Right ventricle myocardium inferior (tissue), 1 donor: ENCODE data around the gene YBX1. TPM values are rescaled to one million over a fixed set of nuclear protein-coding genes. Genes with fewer than 3 reads are reported as not detected.
"Not testable (repeated sequence)": the region's sequence is repeated elsewhere in the genome, so short reads cannot be mapped to it uniquely, and the experiment has no call there.

Source experiments
- ATAC-seq: fragments of 200-7000 bp; cut with Tn5 transposase; one replicate; pipeline ENCODE4 v1.9.1; 2020; ENCODE audit warnings: mild to moderate bottlenecking, moderate library complexity
- DNase-seq: peaks from one replicate; pipeline ENCODE4 v3.0.0; 2021; ENCODE audit errors: missing footprints
- intact Hi-C: fragments of 100-400 bp; cut with DNase I; formaldehyde crosslinking; loops from one replicate; pipeline ENCODE4 v1.11.0; 2022
- long read RNA-seq: library from polyadenylated mRNA; unstranded; transcript quantifications from one replicate; pipeline ENCODE4 v2.0.0, GENCODE V29; 2021
- total RNA-seq: library from RNA; stranded (reverse); fragmentation: NEBNext Ultra II Directional; extraction: Animal tissue kit (Norgen Biotek cat#: 25700); gene quantifications from one replicate; pipeline ENCODE4 v1.2.1, GENCODE V29; 2021
- donor health status: DM: no; HTN: yes; CAD: no; lungs with severe emphysema.

The YBX1 gene
- total RNA-seq = 856 TPM
- long read RNA-seq, transcript YBX1-201 (8 exons, 1,514 nt) = major isoform, 81 of 101 reads
- long read RNA-seq, partial matches to known transcripts = 13 of 101 reads
- long read RNA-seq, other reads (novel, unspliced or antisense) = 5 of 101 reads

GRCh38 chr1:42681741-42682483 lies at the start of gene YBX1:
YBX1 (plus strand) TSS chr1:42682418; CDS start chr1:42682566, 148 bp downstream.
- ATAC-seq (peak; percentile 98), DNase-seq (peak; percentile 98)
- intact Hi-C loops = no loop called here

DNA sequence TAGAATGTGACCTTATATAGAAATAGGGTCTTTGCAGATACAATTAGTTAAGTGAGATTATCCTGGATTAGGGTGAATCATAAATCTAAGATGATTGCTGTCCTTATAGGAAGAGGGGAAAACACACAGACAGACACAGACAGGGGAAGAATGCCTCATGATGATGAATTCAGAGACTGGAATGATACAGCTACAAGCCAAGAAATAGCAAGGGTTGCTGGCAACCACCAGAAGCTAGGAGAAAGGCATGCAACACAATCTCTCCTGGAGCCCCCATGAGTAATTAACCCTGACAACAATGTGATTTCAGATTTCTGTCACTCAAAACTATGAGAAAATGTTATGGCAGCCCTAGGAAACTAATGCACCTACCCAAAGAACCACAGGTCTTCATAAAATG lies 43.1 kb upstream of the YBX1 start:
- no peak for DNase-seq
- intact Hi-C loops = no loop called here
- ATAC-seq = no peak

- DNase-seq (no peak), ATAC-seq (no peak)
- intact Hi-C loops = no loop called here
These were observed 36.2 kb upstream of the YBX1 start for GRCh38 chr1:42646056-42646455.

GRCh38 chr1:42657201-42657600 lies 25.0 kb upstream of the YBX1 start:
- DNase-seq = no peak
- intact Hi-C loops = no loop called here
- ATAC-seq = no peak

- ATAC-seq = peak; percentile 100
- intact Hi-C loops = no loop called here
- peak; percentile 97 for DNase-seq
These were observed 24.0 kb upstream of the YBX1 start, which contains the start of gene PPIH for GRCh38 chr1:42657981-42658876. PPIH (plus strand) TSS chr1:42658423; CDS start chr1:42658447, 24 bp downstream.

GRCh38 chr1:42658877-42659337 lies 23.3 kb upstream of the YBX1 start:
- DNase-seq (no peak), ATAC-seq (no peak)
- intact Hi-C loops = no loop called here

GRCh38 chr1:42660907-42661500 lies 21.2 kb upstream of the YBX1 start:
- no peak for DNase-seq
- no peak for ATAC-seq
- intact Hi-C loops = no loop called here

DNA sequence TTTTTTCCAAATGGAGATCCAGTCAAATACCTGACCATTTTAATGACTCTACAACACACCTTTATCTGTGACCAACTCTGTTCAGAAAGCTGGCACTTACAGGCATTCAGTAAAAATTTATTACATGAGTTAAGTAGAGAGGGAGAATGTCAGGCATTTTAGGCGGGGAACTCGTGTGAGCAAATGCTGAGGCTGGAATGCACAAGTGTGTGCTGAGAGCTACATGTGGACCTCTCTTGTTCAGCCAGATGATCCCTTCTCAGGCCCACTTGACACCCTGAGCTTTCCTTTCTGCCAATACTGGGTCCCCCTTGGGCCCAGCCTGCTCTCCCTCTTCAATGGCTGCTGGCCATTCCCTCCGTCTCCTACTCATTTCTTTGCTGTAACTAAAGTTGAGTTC lies 12.3 kb upstream of the YBX1 start:
- intact Hi-C loops = loop anchor here (10.0 kb wide), 1 partner anchor 495 kb away; no protein-coding TSS in a partner anchor
- DNase-seq (no peak), ATAC-seq (no peak)

DNA sequence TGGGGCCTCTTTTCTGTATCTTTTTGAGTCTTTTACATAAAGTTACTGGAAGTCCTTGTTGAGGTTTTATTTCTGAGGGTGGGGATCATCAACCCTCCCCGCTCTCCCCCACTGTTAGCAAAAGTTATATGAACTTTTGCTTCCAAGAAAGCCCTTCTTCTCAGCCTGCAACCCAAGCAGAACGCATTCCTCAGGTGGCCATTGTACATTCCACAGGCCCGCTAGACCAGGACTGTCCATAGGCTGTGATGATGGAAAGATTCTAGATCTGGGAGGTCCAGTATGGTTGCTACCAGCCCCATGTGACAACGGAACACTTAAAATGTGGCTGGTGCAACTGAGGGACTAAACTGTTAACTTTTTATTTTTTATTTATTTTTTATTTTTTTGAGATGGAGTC lies 11.8 kb upstream of the YBX1 start:
- intact Hi-C loops = loop anchor here (10.0 kb wide), 1 partner anchor 496 kb away; no protein-coding TSS in a partner anchor
- no peak for ATAC-seq
- no peak for DNase-seq

GRCh38 chr1:42674214-42674613 lies 8.0 kb upstream of the YBX1 start:
- ATAC-seq (peak; percentile 23), DNase-seq (no peak)
- intact Hi-C loops = loop anchor here (10.0 kb wide), 1 partner anchor 499 kb away; no protein-coding TSS in a partner anchor

- peak; percentile 89 for ATAC-seq
- intact Hi-C loops = loop anchor here (10.0 kb wide), 1 partner anchor 500 kb away; no protein-coding TSS in a partner anchor
- no peak for DNase-seq
These were observed 7.5 kb upstream of the YBX1 start for GRCh38 chr1:42674682-42675081.

DNA sequence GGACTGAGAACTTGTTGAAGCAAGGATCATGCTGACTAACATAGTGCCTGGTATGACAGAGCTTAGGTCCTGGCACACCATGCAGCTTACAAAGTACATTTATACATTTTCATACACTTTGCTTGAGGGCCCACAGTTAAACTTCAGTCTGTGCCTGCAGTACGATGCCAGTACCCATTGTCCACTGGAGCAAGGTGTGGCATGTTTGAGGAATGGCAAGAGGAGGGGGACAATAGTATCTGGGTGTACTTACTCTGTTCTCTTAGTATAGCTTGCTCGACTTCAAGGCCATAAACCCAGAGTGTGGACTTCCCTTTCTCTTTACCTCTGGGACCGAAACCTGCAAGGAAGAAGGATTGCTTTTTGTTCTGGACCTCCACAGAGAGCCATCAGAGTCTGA lies 6.8 kb upstream of the YBX1 start:
- intact Hi-C loops = loop anchor here (10.0 kb wide), 1 partner anchor 501 kb away; no protein-coding TSS in a partner anchor
- no peak for DNase-seq
- no peak for ATAC-seq

- intact Hi-C loops = loop anchor here (10.0 kb wide), 1 partner anchor 502 kb away; no protein-coding TSS in a partner anchor
- DNase-seq (peak; percentile 58), ATAC-seq (peak; percentile 47)
These were observed 5.6 kb upstream of the YBX1 start for GRCh38 chr1:42676534-42677087.

DNA sequence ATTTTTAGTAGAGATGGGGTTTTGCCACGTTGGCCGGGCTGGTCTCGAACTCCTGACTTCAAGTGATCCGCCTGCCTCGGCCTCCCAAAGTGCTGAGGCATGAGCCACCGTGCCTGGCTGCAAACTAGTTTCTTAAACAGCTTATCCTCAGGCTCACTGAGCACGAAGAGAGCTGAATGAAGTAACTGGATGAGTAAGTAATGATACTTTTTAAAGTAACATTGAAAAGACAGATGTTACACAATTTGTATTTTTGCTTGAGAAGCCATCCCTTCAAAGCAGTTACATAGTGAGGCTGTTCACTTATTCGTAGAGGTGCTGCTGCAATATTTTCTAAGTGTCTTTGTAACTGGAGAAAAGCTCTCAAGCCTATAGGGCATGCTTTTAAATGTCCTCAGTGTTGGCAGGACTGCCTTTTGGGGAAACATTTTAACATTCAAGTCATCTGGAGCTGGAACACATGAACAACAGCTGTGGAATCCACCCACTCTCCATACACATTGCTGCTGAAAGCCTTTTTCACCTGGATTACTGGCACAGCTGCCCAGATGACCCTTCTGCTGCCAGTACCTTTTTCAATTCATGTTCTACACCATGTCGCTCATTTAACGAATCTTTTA lies 2.7 kb upstream of the YBX1 start:
- ATAC-seq (no peak), DNase-seq (peak; percentile 31)
- intact Hi-C loops = loop anchor here (10.0 kb wide), 1 partner anchor 505 kb away; no protein-coding TSS in a partner anchor

DNA sequence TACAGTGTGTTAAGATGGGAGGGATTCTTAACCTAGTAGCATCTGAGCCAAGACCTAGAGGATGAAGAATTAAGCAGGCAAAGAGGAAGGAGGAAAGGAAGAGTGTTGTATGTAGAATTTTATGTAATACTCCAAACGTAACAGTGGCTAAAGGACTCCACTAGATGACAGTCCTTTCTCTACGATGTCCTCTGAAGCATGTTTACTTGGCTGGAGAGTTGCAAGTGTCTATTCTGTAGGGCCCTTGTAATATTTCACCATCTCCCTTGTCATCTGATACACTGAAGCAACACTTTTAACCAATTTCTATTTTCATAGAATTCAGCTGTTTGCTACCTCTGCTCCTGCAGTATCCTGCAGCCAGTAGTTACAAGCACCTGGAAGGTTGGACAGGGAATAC lies 2.2 kb upstream of the YBX1 start:
- ATAC-seq = no peak
- no peak for DNase-seq
- intact Hi-C loops = no loop called here

- intact Hi-C loops = no loop called here
- DNase-seq (no peak), ATAC-seq (no peak)
These were observed 1.1 kb upstream of the YBX1 start for GRCh38 chr1:42680921-42681683.

GRCh38 chr1:42682484-42682738 lies 193 bp downstream of the YBX1 start:
- peak; percentile 4 for ATAC-seq
- intact Hi-C loops, DNase-seq: not testable (repeated sequence)
